ENCODE results near the gene TMED4.

- TF ChIP-seq CTCF (conservative IDR thresholded peaks at IDR 0.05; ENCODE audit: low read depth, low read length) (no peak), EZH2 (IDR thresholded peaks at IDR 0.05; ENCODE audit: borderline replicate concordance, low read depth, low read length, poor library complexity, severe bottlenecking) (no peak)
These were observed 18.8 kb downstream of the TMED4 start for GRCh38 chr7:44563171-44563679.
